ENCODE data around the gene UBE2J2. TPM values are rescaled to one million over a fixed set of nuclear protein-coding genes. Genes with fewer than 3 reads are reported as not detected.
A peak's percentile ranks its signal among the peaks of the same experiment; 100 is the strongest.

The UBE2J2 gene
- total and polyA plus RNA-seq, 10 donors: 39.1 to 69.7 (median 55.3) TPM

DNA sequence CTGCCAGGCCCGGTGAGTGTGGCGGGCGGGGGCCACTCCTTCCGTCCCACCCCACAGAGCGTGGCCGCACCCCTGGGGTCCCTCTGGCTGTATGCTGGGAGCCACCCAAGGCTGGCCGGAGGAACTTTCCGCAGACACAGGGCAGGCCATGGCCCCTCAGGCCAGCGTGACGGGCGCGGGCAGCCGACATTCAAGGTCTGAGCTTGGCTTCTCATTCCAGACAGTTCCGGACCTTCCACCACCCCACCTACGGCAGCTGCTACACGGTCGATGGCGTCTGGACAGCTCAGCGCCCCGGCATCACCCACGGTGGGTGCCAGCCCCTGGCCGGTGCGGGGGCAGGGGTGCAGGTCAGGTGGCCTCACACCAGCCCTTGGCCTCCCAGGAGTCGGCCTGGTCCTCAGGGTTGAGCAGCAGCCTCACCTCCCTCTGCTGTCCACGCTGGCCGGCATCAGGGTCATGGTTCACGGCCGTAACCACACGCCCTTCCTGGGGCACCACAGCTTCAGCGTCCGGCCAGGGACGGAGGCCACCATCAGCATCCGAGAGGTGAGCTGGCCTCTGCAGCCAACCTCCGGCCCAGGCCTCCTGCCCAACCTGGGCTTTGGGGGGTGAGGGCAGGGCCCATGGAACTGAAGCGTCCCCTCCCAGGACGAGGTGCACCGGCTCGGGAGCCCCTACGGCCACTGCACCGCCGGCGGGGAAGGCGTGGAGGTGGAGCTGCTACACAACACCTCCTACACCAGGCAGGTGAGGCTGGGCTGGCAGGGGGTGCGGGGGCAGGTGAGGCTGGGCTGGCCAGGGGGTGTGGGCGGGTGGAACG is 13.8 kb upstream of the UBE2J2 start:
- TF ChIP-seq POLR2AphosphoS5 (IDR thresholded peaks at IDR 0.05): peak in 2 of 3 donors; percentile 28 to 57
- TF ChIP-seq POLR2A (IDR thresholded peaks at IDR 0.05): no peak
- TF ChIP-seq, protein P1, sequence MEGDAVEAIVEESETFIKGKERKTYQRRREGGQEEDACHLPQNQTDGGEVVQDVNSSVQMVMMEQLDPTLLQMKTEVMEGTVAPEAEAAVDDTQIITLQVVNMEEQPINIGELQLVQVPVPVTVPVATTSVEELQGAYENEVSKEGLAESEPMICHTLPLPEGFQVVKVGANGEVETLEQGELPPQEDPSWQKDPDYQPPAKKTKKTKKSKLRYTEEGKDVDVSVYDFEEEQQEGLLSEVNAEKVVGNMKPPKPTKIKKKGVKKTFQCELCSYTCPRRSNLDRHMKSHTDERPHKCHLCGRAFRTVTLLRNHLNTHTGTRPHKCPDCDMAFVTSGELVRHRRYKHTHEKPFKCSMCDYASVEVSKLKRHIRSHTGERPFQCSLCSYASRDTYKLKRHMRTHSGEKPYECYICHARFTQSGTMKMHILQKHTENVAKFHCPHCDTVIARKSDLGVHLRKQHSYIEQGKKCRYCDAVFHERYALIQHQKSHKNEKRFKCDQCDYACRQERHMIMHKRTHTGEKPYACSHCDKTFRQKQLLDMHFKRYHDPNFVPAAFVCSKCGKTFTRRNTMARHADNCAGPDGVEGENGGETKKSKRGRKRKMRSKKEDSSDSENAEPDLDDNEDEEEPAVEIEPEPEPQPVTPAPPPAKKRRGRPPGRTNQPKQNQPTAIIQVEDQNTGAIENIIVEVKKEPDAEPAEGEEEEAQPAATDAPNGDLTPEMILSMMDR (IDR thresholded peaks at IDR 0.05 in 8 of 11, conservative IDR thresholded peaks at IDR 0.05 in 3 of 11): no peak
- peak; percentile 79 for DNase-seq
- H3K9me3 ChIP-seq: no peaks in the 10 kb centered on the region
- peak overlapping the region in 5 of 8 donors; percentile 4 to 58 (median 33) for H3K27ac ChIP-seq
- 61 to 82% (median 79%) methylated on average over 5 to 46 of the region's 46 CpGs for WGBS, 5 donors
- peaks cover 0 to 33% (median 0%) of the 10 kb centered on the region in 7 donors for H3K27me3 ChIP-seq (replicated peaks in 1 of 7)
- no peak overlapping the region for H3K4me3 ChIP-seq
- intact Hi-C loops (cut with DNase I; ENCODE audit: low total_unique reads): no loop called here
- H3K4me1 ChIP-seq: peaks cover 0 to 33% (median 14%) of the 10 kb centered on the region in 6 donors
- no peaks in the 10 kb centered on the region for H3K36me3 ChIP-seq

- Histone ChIP-seq H3K27me3 (replicated peaks in 1 of 7) (peaks cover 0 to 33% (median 0%) of the 10 kb centered on the region in 7 donors), H3K4me3 (no peak overlapping the region), H3K4me1 (peaks cover 0 to 24% (median 10%) of the 10 kb centered on the region in 6 donors), H3K9me3 (no peaks in the 10 kb centered on the region), H3K27ac (peak overlapping the region in 5 of 8 donors; percentile 4 to 58 (median 33)), H3K36me3 (no peaks in the 10 kb centered on the region)
- 67 to 77% (median 71%) methylated on average over 14 to 50 of the region's 50 CpGs for WGBS, 5 donors
- TF ChIP-seq, protein P1 (IDR thresholded peaks at IDR 0.05 in 8 of 11, conservative IDR thresholded peaks at IDR 0.05 in 3 of 11): no peak
- no peak for TF ChIP-seq POLR2A (IDR thresholded peaks at IDR 0.05)
- TF ChIP-seq POLR2AphosphoS5 (IDR thresholded peaks at IDR 0.05): no peak
- peak; percentile 80 for DNase-seq
- intact Hi-C loops (cut with DNase I; ENCODE audit: low total_unique reads): no loop called here
Observed at GRCh38 chr1:1286313-1287261, 12.9 kb upstream of the UBE2J2 start.

- 73 to 82% (median 76%) methylated on average over 11 to 37 of the region's 37 CpGs for WGBS, 5 donors
- intact Hi-C loops (cut with DNase I; ENCODE audit: low total_unique reads): no loop called here
- no peak for DNase-seq
Observed at GRCh38 chr1:1285611-1286311, 12.1 kb upstream of the UBE2J2 start.

More at GRCh38 chr1:1285611-1286311, 12.1 kb upstream of the UBE2J2 start:
- Histone ChIP-seq H3K4me1 (peaks cover 0 to 21% (median 3%) of the 10 kb centered on the region in 6 donors), H3K36me3 (no peaks in the 10 kb centered on the region), H3K27me3 (replicated peaks in 1 of 7) (peaks cover 0 to 33% (median 0%) of the 10 kb centered on the region in 7 donors), H3K27ac (no peak overlapping the region), H3K4me3 (no peak overlapping the region), H3K9me3 (no peaks in the 10 kb centered on the region)
- TF ChIP-seq POLR2A (IDR thresholded peaks at IDR 0.05) (no peak), POLR2AphosphoS5 (IDR thresholded peaks at IDR 0.05) (no peak)
- TF ChIP-seq, protein P1 (IDR thresholded peaks at IDR 0.05 in 8 of 11, conservative IDR thresholded peaks at IDR 0.05 in 3 of 11): no peak

Data from spleen (tissue), 11 donors.